Lower lobe of right lung (tissue), 2 donors: Measurements from ENCODE around the gene CDK19. TPM values are rescaled to one million over a fixed set of nuclear protein-coding genes. Genes with fewer than 3 reads are reported as not detected.
"Not testable (repeated sequence)": the region's sequence is repeated elsewhere in the genome, so short reads cannot be mapped to it uniquely, and the experiment has no call there.

Experiments
- ATAC-seq, 2 donors: fragments of 200-7000 bp; cut with Tn5 transposase; one replicate each; pipeline ENCODE4 v1.9.1; 2020 to 2022; ENCODE audit warnings: mild to moderate bottlenecking in 2 of 2, moderate library complexity in 2 of 2
- DNase-seq: peaks from one replicate; pipeline ENCODE4 v3.0.0-alpha.2; 2020
- H3K27ac ChIP-seq: fragments of 200-600 bp; one replicate; pipeline ENCODE4 v1.8.0; 2022
- H3K27me3 ChIP-seq: fragments of 200-600 bp; one replicate; pipeline ENCODE4 v1.8.0; 2022; ENCODE audit warnings: low read depth
- H3K36me3 ChIP-seq: fragments of 200-600 bp; one replicate; pipeline ENCODE4 v1.8.0; 2022; ENCODE audit warnings: mild to moderate bottlenecking
- H3K4me1 ChIP-seq: fragments of 200-600 bp; one replicate; pipeline ENCODE4 v1.8.0; 2022
- H3K4me3 ChIP-seq: fragments of 200-600 bp; one replicate; pipeline ENCODE4 v1.8.0; 2022; ENCODE audit warnings: mild to moderate bottlenecking
- H3K9me3 ChIP-seq: fragments of 200-600 bp; one replicate; pipeline ENCODE4 v1.8.0; 2022
- intact Hi-C: fragments of 100-400 bp; cut with DNase I; formaldehyde crosslinking; loops from one replicate; pipeline ENCODE4 v1.11.0; 2022
- total RNA-seq: library from RNA; stranded (reverse); fragmentation: NEBNext Ultra II Directional; extraction: Animal tissue kit (Norgen Biotek cat#: 25700); gene quantifications from one replicate; pipeline ENCODE4 v1.2.1, GENCODE V29; 2021
- TF ChIP-seq, protein P1 (sequence below): fragments of 200-600 bp; IDR thresholded peaks from one replicate; pipeline ENCODE4 v1.8.0; 2022; ENCODE audit warnings: antibody characterized with exemption, mild to moderate bottlenecking
- donor health status: DM: no; HTN: yes; CAD: no; lungs with severe emphysema.

Gene CDK19
- total RNA-seq, 1 donor from 2014 or later: 26.0 TPM

DNA sequence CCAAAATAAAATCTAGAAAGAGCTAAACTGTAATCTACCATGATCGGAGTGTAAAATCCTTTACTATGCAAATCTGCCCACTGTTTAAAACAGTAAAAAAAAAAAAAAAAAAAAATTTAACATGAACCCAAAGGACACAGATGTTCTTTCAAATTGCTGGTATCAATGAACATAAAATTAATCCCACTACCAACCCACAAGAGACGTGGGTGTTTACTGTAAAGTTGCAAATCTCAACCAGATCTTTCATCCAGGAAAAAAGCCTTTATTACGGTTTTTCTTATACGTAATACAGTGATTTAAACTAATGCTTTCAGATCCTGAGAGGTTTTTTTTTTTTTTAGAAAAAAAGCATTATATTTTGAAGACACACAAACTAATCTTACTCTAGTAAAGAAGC is 2.5 kb downstream of the CDK19 start:
- intact Hi-C loops: no loop called here
- TF ChIP-seq, protein P1, sequence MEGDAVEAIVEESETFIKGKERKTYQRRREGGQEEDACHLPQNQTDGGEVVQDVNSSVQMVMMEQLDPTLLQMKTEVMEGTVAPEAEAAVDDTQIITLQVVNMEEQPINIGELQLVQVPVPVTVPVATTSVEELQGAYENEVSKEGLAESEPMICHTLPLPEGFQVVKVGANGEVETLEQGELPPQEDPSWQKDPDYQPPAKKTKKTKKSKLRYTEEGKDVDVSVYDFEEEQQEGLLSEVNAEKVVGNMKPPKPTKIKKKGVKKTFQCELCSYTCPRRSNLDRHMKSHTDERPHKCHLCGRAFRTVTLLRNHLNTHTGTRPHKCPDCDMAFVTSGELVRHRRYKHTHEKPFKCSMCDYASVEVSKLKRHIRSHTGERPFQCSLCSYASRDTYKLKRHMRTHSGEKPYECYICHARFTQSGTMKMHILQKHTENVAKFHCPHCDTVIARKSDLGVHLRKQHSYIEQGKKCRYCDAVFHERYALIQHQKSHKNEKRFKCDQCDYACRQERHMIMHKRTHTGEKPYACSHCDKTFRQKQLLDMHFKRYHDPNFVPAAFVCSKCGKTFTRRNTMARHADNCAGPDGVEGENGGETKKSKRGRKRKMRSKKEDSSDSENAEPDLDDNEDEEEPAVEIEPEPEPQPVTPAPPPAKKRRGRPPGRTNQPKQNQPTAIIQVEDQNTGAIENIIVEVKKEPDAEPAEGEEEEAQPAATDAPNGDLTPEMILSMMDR: no peak
- Histone ChIP-seq H3K27ac (no peak overlapping the region), H3K9me3 (no peaks in the 10 kb centered on the region), H3K4me1 (peaks cover 13% of the 10 kb centered on the region), H3K4me3 (no peak overlapping the region), H3K36me3 (no peaks in the 10 kb centered on the region), H3K27me3 (no peaks in the 10 kb centered on the region)
- ATAC-seq: no peak
- DNase-seq: no peak

DNA sequence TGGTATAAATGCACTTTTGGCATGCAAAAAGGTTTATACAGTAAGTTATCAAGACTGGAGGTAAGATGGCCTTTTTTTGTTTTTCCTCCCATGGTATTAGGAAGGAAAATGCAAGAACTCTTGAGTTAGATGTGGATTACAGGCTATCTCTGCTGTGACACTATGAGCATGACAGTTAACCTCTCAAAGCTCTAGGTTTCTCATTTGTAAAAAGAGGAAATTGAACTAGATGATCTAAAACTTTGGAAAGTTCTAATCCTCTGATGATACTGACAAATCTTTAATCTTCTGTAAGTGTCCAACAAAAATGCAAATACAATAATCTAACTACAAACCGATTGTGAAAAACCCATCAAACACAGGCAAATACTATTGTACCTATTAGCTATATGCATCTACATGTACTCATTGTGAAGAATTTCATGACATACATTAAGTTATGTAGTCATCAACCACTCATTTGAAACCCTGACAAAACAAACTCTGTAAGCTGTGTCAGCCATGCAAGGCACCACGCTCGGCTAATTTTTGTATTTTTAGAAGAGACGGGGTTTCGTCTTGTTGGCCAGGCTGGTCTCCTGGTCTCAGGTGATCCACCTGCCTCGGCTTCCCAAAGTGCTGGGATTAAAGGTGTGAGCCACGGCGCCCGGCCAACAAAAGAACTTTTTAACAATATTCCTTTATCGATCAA is 4.2 kb downstream of the CDK19 start:
- DNase-seq: no peak
- H3K9me3 ChIP-seq: no peaks in the 10 kb centered on the region
- no peak overlapping the region for H3K27ac ChIP-seq
- TF ChIP-seq, protein P1: no peak
- ATAC-seq: no peak
- no peaks in the 10 kb centered on the region for H3K36me3 ChIP-seq
- intact Hi-C loops: no loop called here
- H3K4me1 ChIP-seq: peaks cover 13% of the 10 kb centered on the region
- H3K4me3 ChIP-seq: no peak overlapping the region
- no peaks in the 10 kb centered on the region for H3K27me3 ChIP-seq

DNA sequence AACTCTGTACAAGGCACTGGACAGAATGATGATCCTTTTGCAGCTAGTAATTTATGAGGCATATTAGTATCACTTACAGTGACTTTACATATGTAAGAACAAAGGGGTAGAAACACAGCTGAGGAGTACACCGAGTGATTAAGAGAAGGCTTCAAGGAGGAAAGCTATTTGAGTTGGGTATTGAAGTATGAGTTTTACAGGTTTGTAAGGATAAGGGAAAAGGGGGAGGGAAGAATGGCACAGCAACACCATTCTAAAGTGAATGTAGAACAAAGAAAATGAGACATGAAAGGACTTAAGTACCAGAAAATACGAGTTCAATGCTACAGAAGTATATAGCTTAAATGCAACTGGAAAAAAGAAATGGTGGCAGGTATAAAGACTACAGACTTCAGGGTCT is 5.5 kb downstream of the CDK19 start:
- Histone ChIP-seq H3K27me3 (no peaks in the 10 kb centered on the region), H3K36me3 (no peaks in the 10 kb centered on the region), H3K27ac (no peak overlapping the region), H3K9me3 (no peaks in the 10 kb centered on the region), H3K4me3 (no peak overlapping the region), H3K4me1 (peaks cover 13% of the 10 kb centered on the region)
- intact Hi-C loops: no loop called here
- TF ChIP-seq, protein P1: no peak
- DNase-seq: no peak
- ATAC-seq: no peak

DNA sequence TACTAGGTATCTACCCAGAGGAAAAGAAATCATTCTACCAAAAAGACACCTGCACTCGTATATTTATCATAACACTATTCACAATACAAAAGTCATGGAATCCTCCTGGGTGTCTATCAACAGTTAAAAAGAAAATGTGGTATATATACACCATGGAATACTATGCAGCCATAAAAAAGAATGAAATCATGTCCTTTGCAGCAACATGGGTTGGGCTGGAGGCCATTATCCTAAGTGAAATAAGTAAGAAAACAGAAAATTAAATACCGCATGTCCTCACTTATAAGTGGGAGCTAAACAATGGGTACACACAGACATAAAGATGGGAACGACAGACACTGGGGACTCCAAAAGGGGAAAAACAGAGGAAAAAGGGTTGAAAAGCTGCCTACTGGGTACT is 13.1 kb downstream of the CDK19 start:
- not testable (repeated sequence) for DNase-seq, H3K9me3 ChIP-seq

DNA sequence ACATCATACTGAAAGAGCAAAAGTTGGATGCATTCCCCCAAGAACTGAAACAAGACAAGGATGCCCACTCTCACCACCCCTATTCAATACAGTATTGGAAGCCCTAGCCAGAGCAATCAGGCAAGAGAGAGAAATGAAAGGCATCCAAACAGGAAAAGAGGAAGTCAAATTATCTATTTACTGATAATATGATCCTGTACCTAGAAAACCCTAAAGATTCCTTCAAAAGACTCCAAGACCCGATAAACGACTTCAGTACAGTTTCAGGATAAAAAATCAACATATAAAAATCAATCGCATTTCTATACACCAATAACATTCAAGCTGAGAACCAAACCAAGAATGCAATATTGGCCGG is 14.5 kb downstream of the CDK19 start:
- no peaks in the 10 kb centered on the region for H3K27me3 ChIP-seq
- no peak overlapping the region for H3K27ac ChIP-seq
- ATAC-seq: no peak
- H3K4me3 ChIP-seq: no peak overlapping the region
- no peaks in the 10 kb centered on the region for H3K36me3 ChIP-seq
- intact Hi-C loops: no loop called here
- H3K9me3 ChIP-seq: no peaks in the 10 kb centered on the region
- no peaks in the 10 kb centered on the region for H3K4me1 ChIP-seq
- no peak for DNase-seq
- TF ChIP-seq, protein P1: no peak

More for the DNA sequence above, 13.1 kb downstream of the CDK19 start:
- H3K4me1 ChIP-seq, H3K27me3 ChIP-seq, H3K4me3 ChIP-seq, ATAC-seq, H3K36me3 ChIP-seq, intact Hi-C loops, H3K27ac ChIP-seq: not testable (repeated sequence)

DNA sequence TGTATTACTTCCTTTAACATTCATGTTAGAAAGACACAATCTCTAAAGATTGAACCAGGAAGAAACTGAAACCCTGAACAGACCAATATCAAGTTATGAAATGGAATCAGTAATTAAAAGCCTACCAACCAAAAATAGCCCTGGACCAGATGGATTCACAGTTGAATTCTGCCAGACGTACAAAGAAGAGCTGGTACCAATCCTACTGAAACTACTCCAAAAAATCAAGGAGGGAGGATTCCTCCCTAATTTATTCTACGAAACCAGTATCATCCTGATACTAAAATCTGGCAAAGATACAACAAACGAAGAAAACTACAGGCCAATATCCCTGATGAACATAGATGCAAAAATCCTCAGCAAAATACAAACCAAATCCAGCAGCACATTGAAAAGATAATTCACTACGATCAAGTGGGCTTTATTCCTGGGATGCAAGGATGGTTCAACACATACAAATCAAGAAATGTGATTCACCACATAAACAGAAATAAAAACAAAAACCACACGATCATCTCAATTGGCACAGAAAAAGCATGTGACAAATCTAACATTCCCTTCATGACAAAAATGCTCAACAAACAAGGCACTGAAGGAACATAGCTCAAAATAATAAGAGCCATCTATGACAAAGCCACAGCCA is 15.0 kb downstream of the CDK19 start:
- TF ChIP-seq, protein P1: no peak
- Histone ChIP-seq H3K4me3 (no peak overlapping the region), H3K9me3 (no peaks in the 10 kb centered on the region), H3K4me1 (no peaks in the 10 kb centered on the region), H3K27me3 (no peaks in the 10 kb centered on the region), H3K36me3 (no peaks in the 10 kb centered on the region), H3K27ac (no peak overlapping the region)
- no peak for ATAC-seq
- intact Hi-C loops: no loop called here
- no peak for DNase-seq
